BJ (cell line): Measurements from ENCODE around the gene LRRC71. TPM values are rescaled to one million over a fixed set of nuclear protein-coding genes. Genes with fewer than 3 reads are reported as not detected.

ENCODE experiments used
- CTCF ChIA-PET: fragments of 350-600 bp; formaldehyde crosslinking; extraction: SDS; loops from one replicate; lab custom pipeline; 2021; ENCODE audit warnings: antibody characterized with exemption, inconsistent platforms; lab: Yijun Ruan, JAX
- POLR2A ChIA-PET: fragments of 300-600 bp; sonication (Branson Sonifier 250); formaldehyde crosslinking; extraction: SDS; loops from one replicate; lab custom pipeline; 2021; ENCODE audit warnings: antibody characterized with exemption; lab: Charles Lee
- DNase-seq: peaks from one replicate; pipeline ENCODE4 v3.0.0-alpha.2; 2011; ENCODE audit warnings: low read depth
- H3K27me3 ChIP-seq: 2 replicates; pipeline ENCODE4 v1.6.0; 2011; ENCODE audit warnings: low read length; ENCODE audit not compliant: control insufficient read depth, insufficient read depth
- H3K36me3 ChIP-seq: 2 replicates; pipeline ENCODE4 v1.5.1; 2011; ENCODE audit warnings: low read length; ENCODE audit not compliant: control insufficient read depth, insufficient read depth
- H3K4me3 ChIP-seq: 2 replicates; pipeline ENCODE4 v1.5.1; 2011; ENCODE audit warnings: low read depth, mild to moderate bottlenecking, control low read depth, low read length
- CTCF ChIP-seq: IDR thresholded peaks from 2 replicates; pipeline ENCODE4 v1.5.1; 2011; ENCODE audit warnings: low read depth, mild to moderate bottlenecking, control low read depth, inconsistent platforms, low read length, moderate library complexity; ENCODE audit not compliant: insufficient read depth
- polyA plus RNA-seq: library from polyadenylated mRNA; depleted of rRNA; stranded (reverse); fragments of >200 nt; gene quantifications from 2 replicates; pipeline ENCODE4 v1.2.3, GENCODE V29; 2011

The LRRC71 gene
- polyA plus RNA-seq, 1 experiment: 1.2 TPM

- POLR2A ChIA-PET: no interaction called here
- Histone ChIP-seq H3K36me3 (peaks cover 39% of the 10 kb centered on the region), H3K4me3 (no peak overlapping the region), H3K27me3 (no peaks in the 10 kb centered on the region)
- DNase-seq: no peak
- CTCF ChIA-PET: interaction anchor here (0.8 to 6.4 kb wide), 4 partner anchors 14 to 224 kb away, joined by 3 to 64 read pairs (median 3); no protein-coding TSS in a partner anchor
- no peak for TF ChIP-seq CTCF
Observed at GRCh38 chr1:156913809-156914387, 6.5 kb upstream of the LRRC71 start.

GRCh38 chr1:156914440-156914856 lies 6.0 kb upstream of the LRRC71 start:
- Histone ChIP-seq H3K4me3 (no peak overlapping the region), H3K27me3 (no peaks in the 10 kb centered on the region), H3K36me3 (peaks cover 34% of the 10 kb centered on the region)
- POLR2A ChIA-PET: no interaction called here
- CTCF ChIA-PET: interaction anchor here (0.8 to 6.4 kb wide), 2 partner anchors 15 kb away, joined by 3 to 64 read pairs; no protein-coding TSS in a partner anchor
- TF ChIP-seq CTCF: no peak
- DNase-seq: no peak

GRCh38 chr1:156921053-156921529 lies 659 bp downstream of the LRRC71 start:
- ChIA-PET CTCF (interaction anchor here (0.6 to 13.1 kb wide), 12 partner anchors 9 to 194 kb away, joined by 3 to 298 read pairs (median 3); partner anchors contain the start of genes METTL25B, NTRK1 and PEAR1), POLR2A (no interaction called here)
- Histone ChIP-seq H3K27me3 (peaks cover 20% of the 10 kb centered on the region), H3K36me3 (no peaks in the 10 kb centered on the region; the same call in none of the 2 replicates), H3K4me3 (no peak overlapping the region)
- no peak for TF ChIP-seq CTCF
- DNase-seq: no peak

GRCh38 chr1:156922986-156923669 lies 2.7 kb downstream of the LRRC71 start:
- CTCF ChIA-PET: interaction anchor here (0.9 to 13.1 kb wide), 9 partner anchors 13 to 234 kb away, joined by 3 to 298 read pairs (median 4); partner anchors contain the start of genes METTL25B, NTRK1 and PEAR1
- Histone ChIP-seq H3K4me3 (no peak overlapping the region), H3K36me3 (no peaks in the 10 kb centered on the region; the same call in none of the 2 replicates), H3K27me3 (peaks cover 20% of the 10 kb centered on the region)
- POLR2A ChIA-PET: no interaction called here
- DNase-seq: no peak
- no peak for TF ChIP-seq CTCF
